HEK293 (cell line): ENCODE measurements around the gene THTPA.

ENCODE experiments used
- CTCF ChIA-PET: fragments of 350-600 bp; formaldehyde crosslinking; extraction: SDS; loops from one replicate; lab custom pipeline; 2021; ENCODE audit warnings: antibody characterized with exemption; lab: Yijun Ruan, JAX
- POLR2A ChIA-PET: fragments of 300-600 bp; formaldehyde crosslinking; extraction: SDS; loops from one replicate; lab custom pipeline; 2020; ENCODE audit warnings: antibody characterized with exemption, inconsistent platforms; lab: Yijun Ruan, JAX
- H3K27ac ChIP-seq: fragments of 200-500 bp; sonication (Bioruptor generic); 2 replicates; pipeline ENCODE4 v1.5.1; 2014; ENCODE audit warnings: low read depth, low read length, control low read depth, inconsistent platforms; ENCODE audit errors: extremely low read depth
- H3K36me3 ChIP-seq, 2 experiments: fragments of 200-500 bp in 1 of 2; sonication (Bioruptor generic) in 1 of 2; 1 replicate in 1 of 2; 2 replicates in 1 of 2; pipeline ENCODE4 v1.5.1; 2014 to 2017; ENCODE audit warnings: inconsistent platforms in 2 of 2, low read length in 2 of 2; ENCODE audit not compliant: control insufficient read depth in 2 of 2, insufficient read depth in 1 of 2
- H3K4me1 ChIP-seq: fragments of 200-500 bp; sonication (Bioruptor generic); 2 replicates; pipeline ENCODE4 v1.5.1; 2014; ENCODE audit warnings: mild to moderate bottlenecking, low read length, inconsistent platforms; ENCODE audit not compliant: control insufficient read depth, insufficient read depth
- H3K4me3 ChIP-seq: 2 replicates; pipeline ENCODE4 v1.5.1; 2011; ENCODE audit warnings: low read depth, mild to moderate bottlenecking, control low read depth, low read length, moderate library complexity
- H3K9me3 ChIP-seq: fragments of 200-500 bp; sonication (Bioruptor generic); 2 replicates; pipeline ENCODE4 v1.5.1; 2014; ENCODE audit warnings: low read depth, low read length, inconsistent platforms; ENCODE audit not compliant: control insufficient read depth, insufficient read depth
- PRDM1 ChIP-seq: fragments of 450-650 bp; formaldehyde crosslinking; IDR thresholded peaks from 2 replicates; pipeline ENCODE4; 2016; ENCODE audit warnings: missing biosample characterization, missing genetic modification characterization
- RBAK ChIP-seq: fragments of 450-650 bp; formaldehyde crosslinking; IDR thresholded peaks from 2 replicates; pipeline ENCODE4 v1.5.1; 2016; ENCODE audit warnings: missing biosample characterization, missing genetic modification characterization
- TRIM28 ChIP-seq: IDR thresholded peaks from 2 replicates; pipeline ENCODE4 v1.6.1; 2011; ENCODE audit warnings: low read length, control low read depth, borderline replicate concordance
- ZFP69B ChIP-seq: fragments of 450-650 bp; formaldehyde crosslinking; IDR thresholded peaks from 2 replicates; pipeline ENCODE4 v1.5.1; 2016; ENCODE audit warnings: missing biosample characterization, missing genetic modification characterization
- ZNF202 ChIP-seq: fragments of 450-650 bp; formaldehyde crosslinking; IDR thresholded peaks from 2 replicates; pipeline ENCODE4 v1.5.1; 2016; ENCODE audit warnings: missing biosample characterization, missing genetic modification characterization, borderline replicate concordance
- ZNF433 ChIP-seq: fragments of 450-650 bp; formaldehyde crosslinking; IDR thresholded peaks from 2 replicates; pipeline ENCODE4 v1.5.1; 2016; ENCODE audit warnings: missing biosample characterization, missing genetic modification characterization, low read depth
- ZNF521 ChIP-seq: fragments of 450-650 bp; formaldehyde crosslinking; IDR thresholded peaks from 2 replicates; pipeline ENCODE4 v1.5.1; 2017; ENCODE audit warnings: missing biosample characterization, mild to moderate bottlenecking, missing genetic modification characterization
- ZNF629 ChIP-seq: fragments of 450-650 bp; formaldehyde crosslinking; IDR thresholded peaks from 2 replicates; pipeline ENCODE4 v1.5.1; 2017; ENCODE audit warnings: missing biosample characterization, missing genetic modification characterization
- ZNF701 ChIP-seq: fragments of 450-650 bp; formaldehyde crosslinking; IDR thresholded peaks from 2 replicates; pipeline ENCODE4 v1.5.1; 2016; ENCODE audit warnings: missing biosample characterization, missing genetic modification characterization
- ZSCAN16 ChIP-seq: fragments of 450-650 bp; formaldehyde crosslinking; IDR thresholded peaks from 2 replicates; pipeline ENCODE4 v1.5.1; 2016; ENCODE audit warnings: missing biosample characterization, missing genetic modification characterization
- TF ChIP-seq, protein P1 (sequence below): fragments of 450-650 bp; formaldehyde crosslinking; optimal IDR thresholded peaks from 2 replicates; pipeline ENCODE3; 2016; ENCODE audit warnings: missing biosample characterization, mild to moderate bottlenecking, missing genetic modification characterization
- TF ChIP-seq, protein P2 (sequence below): fragments of 450-650 bp; formaldehyde crosslinking; IDR thresholded peaks from 2 replicates; pipeline ENCODE4 v1.5.1; 2017; ENCODE audit warnings: missing biosample characterization, missing genetic modification characterization
- TF ChIP-seq, protein P3 (sequence below): fragments of 450-650 bp; formaldehyde crosslinking; IDR thresholded peaks from 2 replicates; pipeline ENCODE4 v1.5.1; 2016; ENCODE audit warnings: missing biosample characterization, missing genetic modification characterization
- TF ChIP-seq, protein P4 (sequence below): fragments of 450-650 bp; formaldehyde crosslinking; IDR thresholded peaks from 2 replicates; pipeline ENCODE4 v1.5.1; 2016; ENCODE audit warnings: missing biosample characterization, missing genetic modification characterization
- TF ChIP-seq, protein P5 (sequence below): fragments of 450-650 bp; formaldehyde crosslinking; IDR thresholded peaks from 2 replicates; pipeline ENCODE4 v1.5.1; 2016; ENCODE audit warnings: missing biosample characterization, missing genetic modification characterization
- TF ChIP-seq, protein P6 (sequence below): sonication (generic); formaldehyde crosslinking; IDR thresholded peaks from 2 replicates; pipeline ENCODE4 v1.8.1; 2022; ENCODE audit warnings: mild to moderate bottlenecking, moderate library complexity, missing genetic modification reagents
- TF ChIP-seq, protein P7 (sequence below): fragments of 450-650 bp; formaldehyde crosslinking; IDR thresholded peaks from 2 replicates; pipeline ENCODE4 v1.5.1; 2016; ENCODE audit warnings: missing biosample characterization, missing genetic modification characterization

THTPA gene

DNA sequence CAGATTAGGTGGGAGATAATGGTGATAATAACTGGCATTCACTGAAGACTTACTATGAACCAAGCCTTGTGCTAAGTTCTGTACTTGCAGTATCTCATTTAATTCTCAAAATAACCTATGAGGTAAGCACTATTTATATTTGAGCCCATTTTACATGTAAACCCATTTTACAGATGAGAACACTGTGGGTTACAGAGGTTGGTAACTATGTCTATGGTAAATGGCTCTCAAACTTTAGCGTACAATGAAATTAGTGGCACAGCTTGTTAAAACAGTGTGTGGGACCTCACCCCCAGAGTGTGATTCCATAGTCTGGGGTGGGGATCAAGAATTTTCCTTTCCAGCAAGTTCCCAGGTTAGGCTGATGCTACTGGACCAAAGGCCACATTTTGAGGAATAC lies 44.7 kb downstream of the THTPA start:
- Histone ChIP-seq H3K9me3 (no peaks in the 10 kb centered on the region), H3K4me1 (no peaks in the 10 kb centered on the region), H3K4me3 (no peak overlapping the region), H3K36me3 (no peaks in the 10 kb centered on the region), H3K27ac (no peak overlapping the region)
- TF ChIP-seq ZNF521 (tag by site-specific recombination) (no peak), TRIM28 (no peak), PRDM1 (no peak), ZNF701 (tag by site-specific recombination) (no peak), ZFP69B (tag by site-specific recombination) (no peak)
- TF ChIP-seq, protein P1, sequence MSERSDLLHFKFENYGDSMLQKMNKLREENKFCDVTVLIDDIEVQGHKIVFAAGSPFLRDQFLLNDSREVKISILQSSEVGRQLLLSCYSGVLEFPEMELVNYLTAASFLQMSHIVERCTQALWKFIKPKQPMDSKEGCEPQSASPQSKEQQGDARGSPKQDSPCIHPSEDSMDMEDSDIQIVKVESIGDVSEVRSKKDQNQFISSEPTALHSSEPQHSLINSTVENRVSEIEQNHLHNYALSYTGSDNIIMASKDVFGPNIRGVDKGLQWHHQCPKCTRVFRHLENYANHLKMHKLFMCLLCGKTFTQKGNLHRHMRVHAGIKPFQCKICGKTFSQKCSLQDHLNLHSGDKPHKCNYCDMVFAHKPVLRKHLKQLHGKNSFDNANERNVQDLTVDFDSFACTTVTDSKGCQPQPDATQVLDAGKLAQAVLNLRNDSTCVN = no peak
- TF ChIP-seq, protein P2, sequence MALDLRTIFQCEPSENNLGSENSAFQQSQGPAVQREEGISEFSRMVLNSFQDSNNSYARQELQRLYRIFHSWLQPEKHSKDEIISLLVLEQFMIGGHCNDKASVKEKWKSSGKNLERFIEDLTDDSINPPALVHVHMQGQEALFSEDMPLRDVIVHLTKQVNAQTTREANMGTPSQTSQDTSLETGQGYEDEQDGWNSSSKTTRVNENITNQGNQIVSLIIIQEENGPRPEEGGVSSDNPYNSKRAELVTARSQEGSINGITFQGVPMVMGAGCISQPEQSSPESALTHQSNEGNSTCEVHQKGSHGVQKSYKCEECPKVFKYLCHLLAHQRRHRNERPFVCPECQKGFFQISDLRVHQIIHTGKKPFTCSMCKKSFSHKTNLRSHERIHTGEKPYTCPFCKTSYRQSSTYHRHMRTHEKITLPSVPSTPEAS (tag by site-specific recombination) = no peak
- TF ChIP-seq, protein P3, sequence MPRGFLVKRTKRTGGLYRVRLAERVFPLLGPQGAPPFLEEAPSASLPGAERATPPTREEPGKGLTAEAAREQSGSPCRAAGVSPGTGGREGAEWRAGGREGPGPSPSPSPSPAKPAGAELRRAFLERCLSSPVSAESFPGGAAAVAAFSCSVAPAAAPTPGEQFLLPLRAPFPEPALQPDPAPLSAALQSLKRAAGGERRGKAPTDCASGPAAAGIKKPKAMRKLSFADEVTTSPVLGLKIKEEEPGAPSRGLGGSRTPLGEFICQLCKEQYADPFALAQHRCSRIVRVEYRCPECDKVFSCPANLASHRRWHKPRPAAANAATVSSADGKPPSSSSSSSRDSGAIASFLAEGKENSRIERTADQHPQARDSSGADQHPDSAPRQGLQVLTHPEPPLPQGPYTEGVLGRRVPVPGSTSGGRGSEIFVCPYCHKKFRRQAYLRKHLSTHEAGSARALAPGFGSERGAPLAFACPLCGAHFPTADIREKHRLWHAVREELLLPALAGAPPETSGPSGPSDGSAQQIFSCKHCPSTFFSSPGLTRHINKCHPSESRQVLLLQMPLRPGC (tag by site-specific recombination) = no peak
- TF ChIP-seq, protein P4, sequence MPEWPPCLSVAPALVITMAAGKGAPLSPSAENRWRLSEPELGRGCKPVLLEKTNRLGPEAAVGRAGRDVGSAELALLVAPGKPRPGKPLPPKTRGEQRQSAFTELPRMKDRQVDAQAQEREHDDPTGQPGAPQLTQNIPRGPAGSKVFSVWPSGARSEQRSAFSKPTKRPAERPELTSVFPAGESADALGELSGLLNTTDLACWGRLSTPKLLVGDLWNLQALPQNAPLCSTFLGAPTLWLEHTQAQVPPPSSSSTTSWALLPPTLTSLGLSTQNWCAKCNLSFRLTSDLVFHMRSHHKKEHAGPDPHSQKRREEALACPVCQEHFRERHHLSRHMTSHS (tag by site-specific recombination) = no peak
- TF ChIP-seq, protein P5, sequence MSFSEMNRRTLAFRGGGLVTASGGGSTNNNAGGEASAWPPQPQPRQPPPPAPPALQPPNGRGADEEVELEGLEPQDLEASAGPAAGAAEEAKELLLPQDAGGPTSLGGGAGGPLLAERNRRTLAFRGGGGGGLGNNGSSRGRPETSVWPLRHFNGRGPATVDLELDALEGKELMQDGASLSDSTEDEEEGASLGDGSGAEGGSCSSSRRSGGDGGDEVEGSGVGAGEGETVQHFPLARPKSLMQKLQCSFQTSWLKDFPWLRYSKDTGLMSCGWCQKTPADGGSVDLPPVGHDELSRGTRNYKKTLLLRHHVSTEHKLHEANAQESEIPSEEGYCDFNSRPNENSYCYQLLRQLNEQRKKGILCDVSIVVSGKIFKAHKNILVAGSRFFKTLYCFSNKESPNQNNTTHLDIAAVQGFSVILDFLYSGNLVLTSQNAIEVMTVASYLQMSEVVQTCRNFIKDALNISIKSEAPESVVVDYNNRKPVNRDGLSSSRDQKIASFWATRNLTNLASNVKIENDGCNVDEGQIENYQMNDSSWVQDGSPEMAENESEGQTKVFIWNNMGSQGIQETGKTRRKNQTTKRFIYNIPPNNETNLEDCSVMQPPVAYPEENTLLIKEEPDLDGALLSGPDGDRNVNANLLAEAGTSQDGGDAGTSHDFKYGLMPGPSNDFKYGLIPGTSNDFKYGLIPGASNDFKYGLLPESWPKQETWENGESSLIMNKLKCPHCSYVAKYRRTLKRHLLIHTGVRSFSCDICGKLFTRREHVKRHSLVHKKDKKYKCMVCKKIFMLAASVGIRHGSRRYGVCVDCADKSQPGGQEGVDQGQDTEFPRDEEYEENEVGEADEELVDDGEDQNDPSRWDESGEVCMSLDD (tag by site-specific recombination) = no peak
- ChIA-PET CTCF (interaction anchor here (1.5 to 1.9 kb wide), 2 partner anchors 12 kb away, joined by 4 to 7 read pairs; no protein-coding TSS in a partner anchor), POLR2A (no interaction called here)

DNA sequence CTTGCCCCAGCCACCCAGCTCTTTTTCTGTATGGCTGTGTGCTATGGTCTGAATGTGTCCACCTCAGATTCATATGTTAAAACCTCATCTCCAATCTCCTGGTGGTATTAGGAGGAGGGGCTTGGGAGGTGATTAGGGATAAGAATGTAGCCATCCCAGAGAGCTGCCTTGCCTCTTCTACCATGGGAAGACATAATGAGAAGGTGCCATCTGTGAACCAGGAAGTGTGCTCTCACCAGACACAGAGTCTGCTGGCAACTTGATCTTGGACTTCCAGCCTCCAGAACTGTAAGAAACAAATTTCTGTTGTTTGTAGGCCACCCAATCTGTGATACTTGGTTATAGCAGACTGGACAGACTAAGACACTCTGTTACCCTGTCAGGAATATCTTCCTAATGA lies 45.4 kb downstream of the THTPA start:
- Histone ChIP-seq H3K36me3 (no peaks in the 10 kb centered on the region), H3K9me3 (no peaks in the 10 kb centered on the region), H3K4me1 (no peaks in the 10 kb centered on the region), H3K27ac (no peak overlapping the region), H3K4me3 (no peak overlapping the region)
- CTCF ChIA-PET = interaction anchor here (1.1 to 1.9 kb wide), 2 partner anchors 12 to 31 kb away, joined by 4 read pairs; no protein-coding TSS in a partner anchor
- no peak for TF ChIP-seq RBAK (tag by site-specific recombination)
- TF ChIP-seq, all 188 proteins: peak for 0
- POLR2A ChIA-PET = no interaction called here

DNA sequence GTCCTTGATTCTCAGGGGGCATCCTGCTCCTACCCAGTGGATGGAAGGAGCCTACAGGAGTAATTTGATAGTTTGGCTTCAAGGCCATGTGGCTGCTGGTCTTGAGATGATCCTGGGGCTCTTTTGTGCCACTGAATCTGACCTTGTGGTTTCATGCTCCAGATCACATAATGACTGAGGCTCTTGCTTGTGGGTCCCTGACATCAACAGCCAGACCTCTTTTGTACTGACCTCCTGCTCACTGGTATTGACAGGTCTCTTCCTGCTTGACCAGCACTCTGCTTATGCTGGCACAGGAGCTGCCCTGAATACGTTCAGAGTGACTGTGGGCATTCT lies 45.7 kb downstream of the THTPA start:
- Histone ChIP-seq H3K36me3 (no peaks in the 10 kb centered on the region), H3K27ac (no peak overlapping the region), H3K9me3 (no peaks in the 10 kb centered on the region), H3K4me3 (no peak overlapping the region), H3K4me1 (no peaks in the 10 kb centered on the region)
- ChIA-PET POLR2A (no interaction called here), CTCF (interaction anchor here (0.6 to 1.9 kb wide), 4 partner anchors 13 to 72 kb away, joined by 3 to 4 read pairs (median 4); no protein-coding TSS in a partner anchor)
- no peak for TF ChIP-seq ZNF433 (tag by site-specific recombination)
- TF ChIP-seq ZNF521 (tag by site-specific recombination) = no peak
- TF ChIP-seq, protein P6, sequence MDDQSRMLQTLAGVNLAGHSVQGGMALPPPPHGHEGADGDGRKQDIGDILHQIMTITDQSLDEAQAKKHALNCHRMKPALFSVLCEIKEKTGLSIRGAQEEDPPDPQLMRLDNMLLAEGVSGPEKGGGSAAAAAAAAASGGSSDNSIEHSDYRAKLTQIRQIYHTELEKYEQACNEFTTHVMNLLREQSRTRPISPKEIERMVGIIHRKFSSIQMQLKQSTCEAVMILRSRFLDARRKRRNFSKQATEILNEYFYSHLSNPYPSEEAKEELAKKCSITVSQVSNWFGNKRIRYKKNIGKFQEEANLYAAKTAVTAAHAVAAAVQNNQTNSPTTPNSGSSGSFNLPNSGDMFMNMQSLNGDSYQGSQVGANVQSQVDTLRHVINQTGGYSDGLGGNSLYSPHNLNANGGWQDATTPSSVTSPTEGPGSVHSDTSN (CRISPR knock-in tag) = no peak
- TF ChIP-seq ZNF629 (tag by site-specific recombination) = no peak
- TF ChIP-seq, protein P7, sequence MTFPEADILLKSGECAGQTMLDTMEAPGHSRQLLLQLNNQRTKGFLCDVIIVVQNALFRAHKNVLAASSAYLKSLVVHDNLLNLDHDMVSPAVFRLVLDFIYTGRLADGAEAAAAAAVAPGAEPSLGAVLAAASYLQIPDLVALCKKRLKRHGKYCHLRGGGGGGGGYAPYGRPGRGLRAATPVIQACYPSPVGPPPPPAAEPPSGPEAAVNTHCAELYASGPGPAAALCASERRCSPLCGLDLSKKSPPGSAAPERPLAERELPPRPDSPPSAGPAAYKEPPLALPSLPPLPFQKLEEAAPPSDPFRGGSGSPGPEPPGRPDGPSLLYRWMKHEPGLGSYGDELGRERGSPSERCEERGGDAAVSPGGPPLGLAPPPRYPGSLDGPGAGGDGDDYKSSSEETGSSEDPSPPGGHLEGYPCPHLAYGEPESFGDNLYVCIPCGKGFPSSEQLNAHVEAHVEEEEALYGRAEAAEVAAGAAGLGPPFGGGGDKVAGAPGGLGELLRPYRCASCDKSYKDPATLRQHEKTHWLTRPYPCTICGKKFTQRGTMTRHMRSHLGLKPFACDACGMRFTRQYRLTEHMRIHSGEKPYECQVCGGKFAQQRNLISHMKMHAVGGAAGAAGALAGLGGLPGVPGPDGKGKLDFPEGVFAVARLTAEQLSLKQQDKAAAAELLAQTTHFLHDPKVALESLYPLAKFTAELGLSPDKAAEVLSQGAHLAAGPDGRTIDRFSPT = no peak
- TF ChIP-seq ZSCAN16 = no peak
- no peak for TF ChIP-seq ZNF202 (tag by site-specific recombination)
